GM21576 (cell line): Measurements from ENCODE around the gene SYNJ2.

Source experiments
- ATAC-seq: cut with Tn5 transposase; IDR thresholded peaks from one replicate; pipeline ENCODE4 v1.9.1; 2021; ENCODE audit warnings: mild to moderate bottlenecking, moderate library complexity; ENCODE audit not compliant: unreplicated experiment

SYNJ2 gene

GRCh38 chr6:158026901-158027589 is 45.4 kb downstream of the SYNJ2 start:
- ATAC-seq, result no peak

- ATAC-seq, result no peak
Measured at GRCh38 chr6:158027590-158028285, 46.1 kb downstream of the SYNJ2 start.

- no peak for ATAC-seq
Measured at GRCh38 chr6:158028421-158028820, 46.8 kb downstream of the SYNJ2 start.

GRCh38 chr6:158028876-158029275 is 47.2 kb downstream of the SYNJ2 start:
- ATAC-seq, result no peak

GRCh38 chr6:158029668-158030230 is 48.1 kb downstream of the SYNJ2 start:
- no peak for ATAC-seq

- no peak for ATAC-seq
Measured at GRCh38 chr6:158030380-158031300, 49.0 kb downstream of the SYNJ2 start.

- no peak for ATAC-seq
Measured at GRCh38 chr6:158031381-158032353, 50.0 kb downstream of the SYNJ2 start.

GRCh38 chr6:158032354-158032733 is 50.7 kb downstream of the SYNJ2 start:
- ATAC-seq, result no peak

- ATAC-seq, result no peak
Measured at GRCh38 chr6:158033077-158033750, 51.6 kb downstream of the SYNJ2 start.

- ATAC-seq, result no peak
Measured at GRCh38 chr6:158033751-158034702, 52.4 kb downstream of the SYNJ2 start.

GRCh38 chr6:158036261-158036660 is 54.6 kb downstream of the SYNJ2 start:
- no peak for ATAC-seq

GRCh38 chr6:158037021-158037420 is 55.4 kb downstream of the SYNJ2 start:
- ATAC-seq, result no peak

GRCh38 chr6:158037771-158038170 is 56.1 kb downstream of the SYNJ2 start:
- no peak for ATAC-seq

GRCh38 chr6:158038291-158039177 is 56.9 kb downstream of the SYNJ2 start:
- ATAC-seq, result no peak

- no peak for ATAC-seq
Measured at GRCh38 chr6:158039178-158039557, 57.5 kb downstream of the SYNJ2 start.

GRCh38 chr6:158039571-158040050 is 57.9 kb downstream of the SYNJ2 start:
- no peak for ATAC-seq
